HEK293 (cell line): ENCODE measurements around the gene DIDO1.
A peak's percentile ranks its signal among the peaks of the same experiment; 100 is the strongest.

Experiments
- CTCF ChIA-PET: fragments of 350-600 bp; formaldehyde crosslinking; extraction: SDS; loops from one replicate; lab custom pipeline; 2021; ENCODE audit warnings: antibody characterized with exemption; lab: Yijun Ruan, JAX
- POLR2A ChIA-PET: fragments of 300-600 bp; formaldehyde crosslinking; extraction: SDS; loops from one replicate; lab custom pipeline; 2020; ENCODE audit warnings: antibody characterized with exemption, inconsistent platforms; lab: Yijun Ruan, JAX
- H3K27ac ChIP-seq: fragments of 200-500 bp; sonication (Bioruptor generic); 2 replicates; pipeline ENCODE4 v1.5.1; 2014; ENCODE audit warnings: low read depth, low read length, control low read depth, inconsistent platforms; ENCODE audit errors: extremely low read depth
- H3K36me3 ChIP-seq, 2 experiments: fragments of 200-500 bp in 1 of 2; sonication (Bioruptor generic) in 1 of 2; 1 replicate in 1 of 2; 2 replicates in 1 of 2; pipeline ENCODE4 v1.5.1; 2014 to 2017; ENCODE audit warnings: inconsistent platforms in 2 of 2, low read length in 2 of 2; ENCODE audit not compliant: control insufficient read depth in 2 of 2, insufficient read depth in 1 of 2
- H3K4me1 ChIP-seq: fragments of 200-500 bp; sonication (Bioruptor generic); 2 replicates; pipeline ENCODE4 v1.5.1; 2014; ENCODE audit warnings: mild to moderate bottlenecking, low read length, inconsistent platforms; ENCODE audit not compliant: control insufficient read depth, insufficient read depth
- H3K4me3 ChIP-seq: 2 replicates; pipeline ENCODE4 v1.5.1; 2011; ENCODE audit warnings: low read depth, mild to moderate bottlenecking, control low read depth, low read length, moderate library complexity
- H3K9me3 ChIP-seq: fragments of 200-500 bp; sonication (Bioruptor generic); 2 replicates; pipeline ENCODE4 v1.5.1; 2014; ENCODE audit warnings: low read depth, low read length, inconsistent platforms; ENCODE audit not compliant: control insufficient read depth, insufficient read depth
- GLI2 ChIP-seq: fragments of 450-650 bp; formaldehyde crosslinking; IDR thresholded peaks from 2 replicates; pipeline ENCODE4; 2017; ENCODE audit warnings: missing biosample characterization, missing genetic modification characterization, low read depth, borderline replicate concordance
- GLIS2 ChIP-seq: fragments of 450-650 bp; formaldehyde crosslinking; IDR thresholded peaks from 2 replicates; pipeline ENCODE4 v1.5.1; 2016; ENCODE audit warnings: missing biosample characterization, missing genetic modification characterization
- KLF7 ChIP-seq: fragments of 450-650 bp; formaldehyde crosslinking; IDR thresholded peaks from 2 replicates; pipeline ENCODE4 v1.5.1; 2016; ENCODE audit warnings: missing biosample characterization, missing genetic modification characterization, borderline replicate concordance
- RBAK ChIP-seq: fragments of 450-650 bp; formaldehyde crosslinking; IDR thresholded peaks from 2 replicates; pipeline ENCODE4 v1.5.1; 2016; ENCODE audit warnings: missing biosample characterization, missing genetic modification characterization
- REST ChIP-seq: fragments of 450-650 bp; formaldehyde crosslinking; IDR thresholded peaks from 2 replicates; pipeline ENCODE4 v1.5.1; 2016; ENCODE audit warnings: missing biosample characterization, missing genetic modification characterization
- ZBTB17 ChIP-seq: fragments of 450-650 bp; formaldehyde crosslinking; IDR thresholded peaks from 2 replicates; pipeline ENCODE4 v1.5.1; 2016; ENCODE audit warnings: missing biosample characterization, missing genetic modification characterization
- ZBTB44 ChIP-seq: fragments of 450-650 bp; IDR thresholded peaks from 2 replicates; pipeline ENCODE4 v1.5.1; 2018; ENCODE audit warnings: missing biosample characterization, mild to moderate bottlenecking, missing genetic modification characterization
- ZFHX2 ChIP-seq: fragments of 450-650 bp; formaldehyde crosslinking; conservative IDR thresholded peaks from 2 replicates; pipeline ENCODE4 v1.5.1; 2016; ENCODE audit warnings: missing biosample characterization, missing genetic modification characterization
- ZNF10 ChIP-seq: fragments of 450-650 bp; formaldehyde crosslinking; IDR thresholded peaks from 2 replicates; pipeline ENCODE4 v1.5.1; 2017; ENCODE audit warnings: missing biosample characterization, missing genetic modification characterization
- ZNF146 ChIP-seq: fragments of 450-650 bp; formaldehyde crosslinking; IDR thresholded peaks from 2 replicates; pipeline ENCODE4 v1.5.1; 2016; ENCODE audit warnings: missing biosample characterization, missing genetic modification characterization
- ZNF16 ChIP-seq: fragments of 450-650 bp; formaldehyde crosslinking; IDR thresholded peaks from 2 replicates; pipeline ENCODE4 v1.5.1; 2016; ENCODE audit warnings: low read depth, missing biosample characterization, missing genetic modification characterization
- ZNF266 ChIP-seq: fragments of 450-650 bp; formaldehyde crosslinking; IDR thresholded peaks from 2 replicates; pipeline ENCODE4 v1.5.1; 2016; ENCODE audit warnings: missing biosample characterization, missing genetic modification characterization, low read depth
- ZNF391 ChIP-seq: fragments of 450-650 bp; formaldehyde crosslinking; IDR thresholded peaks from 2 replicates; pipeline ENCODE4 v1.5.1; 2016; ENCODE audit warnings: low read depth, missing biosample characterization, missing genetic modification characterization, borderline replicate concordance
- ZNF548 ChIP-seq: fragments of 450-650 bp; formaldehyde crosslinking; IDR thresholded peaks from 2 replicates; pipeline ENCODE4 v1.5.1; 2016; ENCODE audit warnings: missing biosample characterization, missing genetic modification characterization
- ZNF555 ChIP-seq: fragments of 450-650 bp; formaldehyde crosslinking; conservative IDR thresholded peaks from 2 replicates; pipeline ENCODE4 v1.5.1; 2017; ENCODE audit warnings: missing biosample characterization, mild to moderate bottlenecking, missing genetic modification characterization, inconsistent platforms
- ZNF571 ChIP-seq: fragments of 450-650 bp; formaldehyde crosslinking; IDR thresholded peaks from 2 replicates; pipeline ENCODE4 v1.5.0; 2017; ENCODE audit warnings: missing biosample characterization, missing genetic modification characterization
- ZNF654 ChIP-seq: fragments of 450-650 bp; formaldehyde crosslinking; IDR thresholded peaks from 2 replicates; pipeline ENCODE4 v1.5.1; 2016; ENCODE audit warnings: low read depth, missing biosample characterization, missing genetic modification characterization
- ZNF670 ChIP-seq: fragments of 450-650 bp; formaldehyde crosslinking; IDR thresholded peaks from 2 replicates; pipeline ENCODE4 v1.5.1; 2016; ENCODE audit warnings: missing biosample characterization, missing genetic modification characterization, low read depth
- ZNF707 ChIP-seq: fragments of 450-650 bp; formaldehyde crosslinking; IDR thresholded peaks from 2 replicates; pipeline ENCODE4 v1.5.1; 2016; ENCODE audit warnings: missing biosample characterization, missing genetic modification characterization
- ZSCAN23 ChIP-seq: fragments of 450-650 bp; formaldehyde crosslinking; IDR thresholded peaks from 2 replicates; pipeline ENCODE4 v1.5.1; 2016; ENCODE audit warnings: missing biosample characterization, missing genetic modification characterization
- TF ChIP-seq, protein P1 (sequence below): fragments of 450-650 bp; formaldehyde crosslinking; IDR thresholded peaks from 2 replicates; pipeline ENCODE4 v1.5.1; 2016; ENCODE audit warnings: missing biosample characterization, missing genetic modification characterization
- TF ChIP-seq, protein P2 (sequence below): fragments of 450-650 bp; IDR thresholded peaks from 2 replicates; pipeline ENCODE4 v1.5.1; 2018; ENCODE audit warnings: missing biosample characterization, missing genetic modification characterization
- TF ChIP-seq, protein P3 (sequence below): fragments of 450-650 bp; formaldehyde crosslinking; IDR thresholded peaks from 2 replicates; pipeline ENCODE4 v1.5.1; 2016; ENCODE audit warnings: missing biosample characterization, missing genetic modification characterization
- TF ChIP-seq, protein P4 (sequence below): fragments of 450-650 bp; formaldehyde crosslinking; conservative IDR thresholded peaks from 2 replicates; pipeline ENCODE4 v1.5.1; 2016; ENCODE audit warnings: low read depth, missing biosample characterization, missing genetic modification characterization

DIDO1 gene

DNA sequence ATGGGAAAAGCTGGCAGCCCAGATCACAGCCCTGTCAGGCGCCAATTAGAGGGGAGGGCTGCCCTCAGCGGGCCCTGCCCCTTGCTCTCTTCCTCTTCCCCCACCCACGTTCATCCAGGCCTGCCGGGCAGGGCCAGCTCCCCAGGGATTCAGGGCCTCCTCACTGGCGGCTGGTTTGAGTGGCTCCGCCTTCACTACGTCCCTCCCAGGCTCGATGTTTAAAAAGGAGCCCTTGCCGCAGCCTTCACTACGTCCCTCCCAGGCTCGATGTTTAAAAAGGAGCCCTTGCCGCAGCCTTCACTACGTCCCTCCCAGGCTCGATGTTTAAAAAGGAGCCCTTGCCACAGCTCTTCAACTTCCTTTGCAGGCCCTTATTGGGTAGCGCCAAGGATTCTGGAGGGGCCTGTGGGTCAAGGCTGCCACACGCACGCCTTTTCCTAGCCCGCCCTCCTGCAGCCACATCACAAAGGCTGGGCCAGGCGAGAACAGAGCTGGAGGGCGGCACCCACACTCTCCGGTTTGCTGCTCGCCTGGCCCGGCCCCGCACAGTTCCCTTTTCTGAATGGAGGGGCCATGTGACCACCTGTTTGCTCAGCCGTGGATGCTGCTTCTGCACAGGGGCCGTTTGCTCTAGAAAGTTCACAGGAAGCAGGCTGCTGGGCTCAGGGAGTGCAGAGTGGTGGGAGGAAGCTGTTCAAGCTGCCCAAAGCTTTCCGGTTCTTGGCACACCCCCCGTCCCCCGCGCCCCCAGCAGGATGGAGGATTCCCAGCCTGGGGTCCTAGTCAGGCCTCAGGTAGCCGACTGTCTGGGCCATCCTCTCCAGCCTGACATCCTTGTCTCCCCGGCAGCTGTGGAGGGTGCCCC, 27.8 kb upstream of the DIDO1 start:
- Histone ChIP-seq H3K4me1 (no peaks in the 10 kb centered on the region), H3K9me3 (no peaks in the 10 kb centered on the region), H3K4me3 (no peak overlapping the region), H3K27ac (no peak overlapping the region), H3K36me3 (peaks cover 0 to 16% of the 10 kb centered on the region in 2 experiments; a peak in 1 of 3 replicates)
- ChIA-PET POLR2A (interaction anchor here (1.2 kb wide), 1 partner anchor 16 kb away, joined by 3 read pairs; the partner anchor contains the start of gene GID8), CTCF (interaction anchor here (1.2 kb wide), 1 partner anchor 1167 kb away, joined by 3 read pairs; no protein-coding TSS in a partner anchor)
- TF ChIP-seq GLI2 (tag by site-specific recombination), result no peak
- TF ChIP-seq ZNF707 (tag by site-specific recombination), result no peak
- TF ChIP-seq ZNF555 (tag by site-specific recombination), result no peak
- no peak for TF ChIP-seq ZNF654 (tag by site-specific recombination)
- TF ChIP-seq REST (tag by site-specific recombination), result no peak
- peak; percentile 75 for TF ChIP-seq ZBTB17 (tag by site-specific recombination)
- TF ChIP-seq ZNF10 (tag by site-specific recombination), result no peak
- TF ChIP-seq, protein P1, sequence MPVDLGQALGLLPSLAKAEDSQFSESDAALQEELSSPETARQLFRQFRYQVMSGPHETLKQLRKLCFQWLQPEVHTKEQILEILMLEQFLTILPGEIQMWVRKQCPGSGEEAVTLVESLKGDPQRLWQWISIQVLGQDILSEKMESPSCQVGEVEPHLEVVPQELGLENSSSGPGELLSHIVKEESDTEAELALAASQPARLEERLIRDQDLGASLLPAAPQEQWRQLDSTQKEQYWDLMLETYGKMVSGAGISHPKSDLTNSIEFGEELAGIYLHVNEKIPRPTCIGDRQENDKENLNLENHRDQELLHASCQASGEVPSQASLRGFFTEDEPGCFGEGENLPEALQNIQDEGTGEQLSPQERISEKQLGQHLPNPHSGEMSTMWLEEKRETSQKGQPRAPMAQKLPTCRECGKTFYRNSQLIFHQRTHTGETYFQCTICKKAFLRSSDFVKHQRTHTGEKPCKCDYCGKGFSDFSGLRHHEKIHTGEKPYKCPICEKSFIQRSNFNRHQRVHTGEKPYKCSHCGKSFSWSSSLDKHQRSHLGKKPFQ (tag by site-specific recombination), result no peak
- TF ChIP-seq ZFHX2, result peak; percentile 61
- TF ChIP-seq ZNF571, result no peak
- no peak for TF ChIP-seq ZNF16 (tag by site-specific recombination)
- no peak for TF ChIP-seq ZNF266 (tag by site-specific recombination)
- TF ChIP-seq ZSCAN23 (tag by site-specific recombination), result no peak
- TF ChIP-seq GLIS2 (tag by site-specific recombination), result no peak
- no peak for TF ChIP-seq ZNF548
- TF ChIP-seq ZNF391 (tag by site-specific recombination), result no peak
- TF ChIP-seq, protein P2, sequence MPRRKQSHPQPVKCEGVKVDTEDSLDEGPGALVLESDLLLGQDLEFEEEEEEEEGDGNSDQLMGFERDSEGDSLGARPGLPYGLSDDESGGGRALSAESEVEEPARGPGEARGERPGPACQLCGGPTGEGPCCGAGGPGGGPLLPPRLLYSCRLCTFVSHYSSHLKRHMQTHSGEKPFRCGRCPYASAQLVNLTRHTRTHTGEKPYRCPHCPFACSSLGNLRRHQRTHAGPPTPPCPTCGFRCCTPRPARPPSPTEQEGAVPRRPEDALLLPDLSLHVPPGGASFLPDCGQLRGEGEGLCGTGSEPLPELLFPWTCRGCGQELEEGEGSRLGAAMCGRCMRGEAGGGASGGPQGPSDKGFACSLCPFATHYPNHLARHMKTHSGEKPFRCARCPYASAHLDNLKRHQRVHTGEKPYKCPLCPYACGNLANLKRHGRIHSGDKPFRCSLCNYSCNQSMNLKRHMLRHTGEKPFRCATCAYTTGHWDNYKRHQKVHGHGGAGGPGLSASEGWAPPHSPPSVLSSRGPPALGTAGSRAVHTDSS (tag by site-specific recombination), result no peak
- TF ChIP-seq ZBTB44 (tag by site-specific recombination), result no peak
- no peak for TF ChIP-seq KLF7 (tag by site-specific recombination)
- no peak for TF ChIP-seq ZNF146 (tag by site-specific recombination)
- TF ChIP-seq, protein P3, sequence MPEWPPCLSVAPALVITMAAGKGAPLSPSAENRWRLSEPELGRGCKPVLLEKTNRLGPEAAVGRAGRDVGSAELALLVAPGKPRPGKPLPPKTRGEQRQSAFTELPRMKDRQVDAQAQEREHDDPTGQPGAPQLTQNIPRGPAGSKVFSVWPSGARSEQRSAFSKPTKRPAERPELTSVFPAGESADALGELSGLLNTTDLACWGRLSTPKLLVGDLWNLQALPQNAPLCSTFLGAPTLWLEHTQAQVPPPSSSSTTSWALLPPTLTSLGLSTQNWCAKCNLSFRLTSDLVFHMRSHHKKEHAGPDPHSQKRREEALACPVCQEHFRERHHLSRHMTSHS (tag by site-specific recombination), result no peak
- no peak for TF ChIP-seq ZNF670 (tag by site-specific recombination)
- TF ChIP-seq, protein P4, sequence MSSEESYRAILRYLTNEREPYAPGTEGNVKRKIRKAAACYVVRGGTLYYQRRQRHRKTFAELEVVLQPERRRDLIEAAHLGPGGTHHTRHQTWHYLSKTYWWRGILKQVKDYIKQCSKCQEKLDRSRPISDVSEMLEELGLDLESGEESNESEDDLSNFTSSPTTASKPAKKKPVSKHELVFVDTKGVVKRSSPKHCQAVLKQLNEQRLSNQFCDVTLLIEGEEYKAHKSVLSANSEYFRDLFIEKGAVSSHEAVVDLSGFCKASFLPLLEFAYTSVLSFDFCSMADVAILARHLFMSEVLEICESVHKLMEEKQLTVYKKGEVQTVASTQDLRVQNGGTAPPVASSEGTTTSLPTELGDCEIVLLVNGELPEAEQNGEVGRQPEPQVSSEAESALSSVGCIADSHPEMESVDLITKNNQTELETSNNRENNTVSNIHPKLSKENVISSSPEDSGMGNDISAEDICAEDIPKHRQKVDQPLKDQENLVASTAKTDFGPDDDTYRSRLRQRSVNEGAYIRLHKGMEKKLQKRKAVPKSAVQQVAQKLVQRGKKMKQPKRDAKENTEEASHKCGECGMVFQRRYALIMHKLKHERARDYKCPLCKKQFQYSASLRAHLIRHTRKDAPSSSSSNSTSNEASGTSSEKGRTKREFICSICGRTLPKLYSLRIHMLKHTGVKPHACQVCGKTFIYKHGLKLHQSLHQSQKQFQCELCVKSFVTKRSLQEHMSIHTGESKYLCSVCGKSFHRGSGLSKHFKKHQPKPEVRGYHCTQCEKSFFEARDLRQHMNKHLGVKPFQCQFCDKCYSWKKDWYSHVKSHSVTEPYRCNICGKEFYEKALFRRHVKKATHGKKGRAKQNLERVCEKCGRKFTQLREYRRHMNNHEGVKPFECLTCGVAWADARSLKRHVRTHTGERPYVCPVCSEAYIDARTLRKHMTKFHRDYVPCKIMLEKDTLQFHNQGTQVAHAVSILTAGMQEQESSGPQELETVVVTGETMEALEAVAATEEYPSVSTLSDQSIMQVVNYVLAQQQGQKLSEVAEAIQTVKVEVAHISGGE (tag by site-specific recombination), result no peak
- TF ChIP-seq RBAK (tag by site-specific recombination), result no peak
